ENCODE measurements around the gene SLC6A13. TPM values are rescaled to one million over a fixed set of nuclear protein-coding genes. Genes with fewer than 3 reads are reported as not detected.

Gene SLC6A13
- total RNA-seq, 1 experiment from 2014 or later: 0.72 TPM

DNA sequence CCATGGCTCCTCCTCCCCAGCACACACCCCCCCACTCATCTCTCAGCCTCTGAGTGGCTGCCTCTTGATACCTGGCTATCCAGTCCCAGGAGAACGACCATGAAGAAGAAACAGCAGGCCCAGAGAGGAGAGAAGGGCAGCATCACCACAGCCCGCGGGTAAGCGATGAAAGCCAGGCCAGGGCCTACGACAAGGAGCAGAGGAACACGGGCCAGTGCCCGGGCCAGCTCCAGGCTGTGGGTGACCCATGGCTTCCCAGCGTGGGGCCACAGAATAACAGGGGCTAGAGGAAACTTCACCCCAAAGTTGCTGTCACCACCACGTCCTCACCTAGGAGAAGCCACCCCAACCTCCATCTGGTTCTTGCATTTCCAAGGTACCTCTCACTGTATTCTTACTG lies 38.3 kb downstream of the SLC6A13 start:
- Mint-ChIP-seq H3K27me3 (ENCODE audit: insufficient read depth, unreplicated experiment) (peaks cover 54% of the 10 kb centered on the region), H3K36me3 (ENCODE audit: insufficient read depth, unreplicated experiment) (no peaks in the 10 kb centered on the region), H3K4me1 (ENCODE audit: insufficient read depth, unreplicated experiment) (no peaks in the 10 kb centered on the region), H3K4me3 (ENCODE audit: unreplicated experiment) (no peak overlapping the region), H3K27ac (ENCODE audit: low read depth, unreplicated experiment) (no peak overlapping the region), H3K9me3 (ENCODE audit: unreplicated experiment) (no peaks in the 10 kb centered on the region)
- DNase-seq (ENCODE audit: unreplicated experiment): no peak
- BruUV-seq (replicated peaks): no TSS peak
- TF ChIP-seq, protein P1, sequence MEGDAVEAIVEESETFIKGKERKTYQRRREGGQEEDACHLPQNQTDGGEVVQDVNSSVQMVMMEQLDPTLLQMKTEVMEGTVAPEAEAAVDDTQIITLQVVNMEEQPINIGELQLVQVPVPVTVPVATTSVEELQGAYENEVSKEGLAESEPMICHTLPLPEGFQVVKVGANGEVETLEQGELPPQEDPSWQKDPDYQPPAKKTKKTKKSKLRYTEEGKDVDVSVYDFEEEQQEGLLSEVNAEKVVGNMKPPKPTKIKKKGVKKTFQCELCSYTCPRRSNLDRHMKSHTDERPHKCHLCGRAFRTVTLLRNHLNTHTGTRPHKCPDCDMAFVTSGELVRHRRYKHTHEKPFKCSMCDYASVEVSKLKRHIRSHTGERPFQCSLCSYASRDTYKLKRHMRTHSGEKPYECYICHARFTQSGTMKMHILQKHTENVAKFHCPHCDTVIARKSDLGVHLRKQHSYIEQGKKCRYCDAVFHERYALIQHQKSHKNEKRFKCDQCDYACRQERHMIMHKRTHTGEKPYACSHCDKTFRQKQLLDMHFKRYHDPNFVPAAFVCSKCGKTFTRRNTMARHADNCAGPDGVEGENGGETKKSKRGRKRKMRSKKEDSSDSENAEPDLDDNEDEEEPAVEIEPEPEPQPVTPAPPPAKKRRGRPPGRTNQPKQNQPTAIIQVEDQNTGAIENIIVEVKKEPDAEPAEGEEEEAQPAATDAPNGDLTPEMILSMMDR (IDR thresholded peaks at IDR 0.05; ENCODE audit: unreplicated experiment): no peak
- ChIA-PET POLR2A (no interaction called here), CTCF (interaction anchor here (1.8 kb wide), 1 partner anchor 11 kb away, joined by 4 read pairs; no protein-coding TSS in a partner anchor)
- intact Hi-C loops (cut with micrococcal nuclease): no loop called here

DNA sequence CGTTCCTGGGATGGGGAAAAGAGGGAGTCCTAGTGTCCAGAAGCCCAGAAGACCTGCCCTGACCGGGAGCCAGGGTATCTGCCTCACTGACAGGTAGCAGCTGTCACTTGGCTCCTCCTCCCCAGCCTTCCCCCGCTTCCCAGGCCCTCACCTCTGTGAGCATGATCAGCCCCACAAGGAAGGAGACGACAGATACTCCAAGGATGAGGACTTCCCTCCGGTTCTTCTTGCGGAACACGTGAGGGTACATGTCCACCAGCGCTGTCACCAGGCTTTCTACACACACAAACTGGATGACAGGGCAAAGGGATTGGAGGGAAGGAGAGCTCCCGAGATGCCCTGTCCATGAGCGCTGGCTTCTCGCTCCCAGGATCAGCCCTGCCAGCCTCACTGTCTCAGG lies 38.8 kb downstream of the SLC6A13 start:
- POLR2A ChIA-PET: no interaction called here
- H3K4me1 Mint-ChIP-seq (ENCODE audit: insufficient read depth, unreplicated experiment): no peaks in the 10 kb centered on the region
- TF ChIP-seq, protein P1 (IDR thresholded peaks at IDR 0.05; ENCODE audit: unreplicated experiment): no peak
- no TSS peak for BruUV-seq (replicated peaks)
- H3K27ac Mint-ChIP-seq (ENCODE audit: low read depth, unreplicated experiment): no peak overlapping the region
- no peak overlapping the region for H3K4me3 Mint-ChIP-seq (ENCODE audit: unreplicated experiment)
- H3K9me3 Mint-ChIP-seq (ENCODE audit: unreplicated experiment): no peaks in the 10 kb centered on the region
- intact Hi-C loops (cut with micrococcal nuclease): no loop called here
- no peaks in the 10 kb centered on the region for H3K36me3 Mint-ChIP-seq (ENCODE audit: insufficient read depth, unreplicated experiment)
- DNase-seq (ENCODE audit: unreplicated experiment): no peak
- peaks cover 50% of the 10 kb centered on the region for H3K27me3 Mint-ChIP-seq (ENCODE audit: insufficient read depth, unreplicated experiment)
- CTCF ChIA-PET: interaction anchor here (1.8 kb wide), 1 partner anchor 11 kb away, joined by 4 read pairs; no protein-coding TSS in a partner anchor

DNA sequence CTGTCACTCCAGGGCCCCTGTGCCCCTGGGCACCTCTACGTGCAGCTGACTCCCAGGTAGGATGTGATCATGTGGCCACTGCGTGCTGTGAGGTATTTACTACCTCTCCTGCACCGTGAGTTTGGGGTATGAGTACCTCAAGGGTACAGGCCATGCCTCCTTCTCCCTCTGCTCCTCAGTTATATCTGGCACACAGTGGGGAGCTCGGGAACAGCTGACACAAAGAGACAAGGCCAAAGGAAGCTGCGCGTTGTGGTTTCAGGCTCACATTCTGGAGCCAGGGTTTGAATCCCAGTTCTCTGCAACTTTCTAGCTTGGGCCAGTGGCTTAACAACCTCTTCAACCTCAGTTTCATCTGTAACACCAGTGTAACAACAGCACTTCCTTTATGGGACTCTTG lies 40.9 kb downstream of the SLC6A13 start:
- CTCF ChIA-PET: interaction anchor here (0.6 to 1.0 kb wide), 2 partner anchors 9 to 12 kb away, joined by 3 to 5 read pairs; no protein-coding TSS in a partner anchor
- Mint-ChIP-seq H3K9me3 (ENCODE audit: unreplicated experiment) (peaks cover 7% of the 10 kb centered on the region), H3K36me3 (ENCODE audit: insufficient read depth, unreplicated experiment) (no peaks in the 10 kb centered on the region), H3K27me3 (ENCODE audit: insufficient read depth, unreplicated experiment) (peaks cover 38% of the 10 kb centered on the region), H3K27ac (ENCODE audit: low read depth, unreplicated experiment) (no peak overlapping the region), H3K4me1 (ENCODE audit: insufficient read depth, unreplicated experiment) (no peaks in the 10 kb centered on the region), H3K4me3 (ENCODE audit: unreplicated experiment) (no peak overlapping the region)
- intact Hi-C loops (cut with micrococcal nuclease): no loop called here
- BruUV-seq (replicated peaks): no TSS peak
- TF ChIP-seq, protein P1 (IDR thresholded peaks at IDR 0.05; ENCODE audit: unreplicated experiment): no peak
- POLR2A ChIA-PET: no interaction called here
- no peak for DNase-seq (ENCODE audit: unreplicated experiment)

DNA sequence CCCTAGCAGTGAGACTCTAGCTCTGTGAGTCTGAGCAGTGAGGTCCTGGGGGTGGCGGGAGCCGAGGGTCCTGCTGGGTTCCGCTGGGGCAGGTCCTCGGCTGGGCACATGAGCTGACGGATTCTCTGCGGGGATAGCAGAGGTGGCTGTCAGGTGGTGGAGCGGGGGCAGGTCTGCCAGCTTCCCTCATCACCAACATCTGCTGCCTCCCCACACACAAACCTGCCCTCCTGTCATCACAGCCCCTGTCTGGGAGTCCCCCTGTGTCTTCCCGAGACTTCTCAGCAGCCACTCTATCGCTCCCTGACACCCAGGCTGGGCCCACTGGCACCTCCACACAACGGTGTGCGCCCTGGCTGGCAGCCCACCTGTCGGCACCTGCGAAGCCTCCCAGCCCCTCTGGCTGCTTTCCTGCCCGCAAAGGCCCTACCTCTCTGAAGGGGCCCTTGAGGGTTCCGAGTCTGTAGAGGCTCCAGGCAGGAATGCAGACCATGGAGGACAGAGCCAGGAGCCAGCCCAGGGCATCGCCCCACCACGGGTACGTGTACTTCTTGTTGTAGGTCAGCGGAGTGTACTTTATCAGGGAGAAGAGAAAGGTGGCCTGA lies 41.6 kb downstream of the SLC6A13 start:
- no TSS peak for BruUV-seq (replicated peaks)
- CTCF ChIA-PET: interaction anchor here (0.7 to 1.6 kb wide), 5 partner anchors 9 to 48 kb away, joined by 3 to 6 read pairs (median 3); no protein-coding TSS in a partner anchor
- Mint-ChIP-seq H3K27ac (ENCODE audit: low read depth, unreplicated experiment) (no peak overlapping the region), H3K36me3 (ENCODE audit: insufficient read depth, unreplicated experiment) (no peaks in the 10 kb centered on the region), H3K27me3 (ENCODE audit: insufficient read depth, unreplicated experiment) (peaks cover 33% of the 10 kb centered on the region), H3K9me3 (ENCODE audit: unreplicated experiment) (peaks cover 7% of the 10 kb centered on the region), H3K4me3 (ENCODE audit: unreplicated experiment) (no peak overlapping the region), H3K4me1 (ENCODE audit: insufficient read depth, unreplicated experiment) (no peaks in the 10 kb centered on the region)
- intact Hi-C loops (cut with micrococcal nuclease): no loop called here
- POLR2A ChIA-PET: no interaction called here
- TF ChIP-seq, protein P1 (IDR thresholded peaks at IDR 0.05; ENCODE audit: unreplicated experiment): no peak
- DNase-seq (ENCODE audit: unreplicated experiment): no peak

Data from MCF 10A (cell line).